Mucosa of gallbladder (tissue), 1 donor: Measurements from ENCODE around the gene PPP1R14C. TPM values are rescaled to one million over a fixed set of nuclear protein-coding genes. Genes with fewer than 3 reads are reported as not detected.
"Not testable (repeated sequence)": the region's sequence is repeated elsewhere in the genome, so short reads cannot be mapped to it uniquely, and the experiment has no call there.

Source experiments
- DNase-seq: peaks from one replicate; pipeline ENCODE4 v3.0.0-alpha.2; 2020; ENCODE audit warnings: low spot score
- total RNA-seq: library from RNA; stranded (reverse); gene quantifications from one replicate; pipeline ENCODE4 v1.2.1, GENCODE V29; 2021
- donor health status: DM: no; HTN: no; CAD: no.

The PPP1R14C gene
- total RNA-seq, 1 donor from 2014 or later: 0.37 TPM

- DNase-seq: no peak
Observed at GRCh38 chr6:150220634-150221551, 78.0 kb downstream of the PPP1R14C start.

- DNase-seq: no peak
Observed at GRCh38 chr6:150224820-150225219, 82.0 kb downstream of the PPP1R14C start.

- DNase-seq: no peak
Observed at GRCh38 chr6:150227281-150227680, 84.4 kb downstream of the PPP1R14C start.

GRCh38 chr6:150228072-150228733, 85.4 kb downstream of the PPP1R14C start:
- DNase-seq: no peak

- no peak for DNase-seq
Observed at GRCh38 chr6:150229436-150230163, 86.8 kb downstream of the PPP1R14C start.

GRCh38 chr6:150230164-150230561, 87.3 kb downstream of the PPP1R14C start:
- no peak for DNase-seq

GRCh38 chr6:150230832-150231524, 88.1 kb downstream of the PPP1R14C start:
- DNase-seq: no peak

GRCh38 chr6:150231525-150231850, 88.6 kb downstream of the PPP1R14C start:
- no peak for DNase-seq

GRCh38 chr6:150233843-150234269, 91.0 kb downstream of the PPP1R14C start:
- no peak for DNase-seq

- DNase-seq: no peak
Observed at GRCh38 chr6:150235218-150235617, 92.4 kb downstream of the PPP1R14C start.

GRCh38 chr6:150236114-150236513, 93.3 kb downstream of the PPP1R14C start:
- DNase-seq: no peak

GRCh38 chr6:150236544-150236943, 93.7 kb downstream of the PPP1R14C start:
- DNase-seq: no peak

- no peak for DNase-seq
Observed at GRCh38 chr6:150237626-150238025, 94.8 kb downstream of the PPP1R14C start.

GRCh38 chr6:150238336-150238741, 95.5 kb downstream of the PPP1R14C start:
- DNase-seq: no peak

- DNase-seq: no peak
Observed at GRCh38 chr6:150238846-150239407, 96.1 kb downstream of the PPP1R14C start.

- DNase-seq: not testable (repeated sequence)
Observed at GRCh38 chr6:150241756-150242155, 98.9 kb downstream of the PPP1R14C start.

- DNase-seq: no peak
Observed at GRCh38 chr6:150243620-150244314, 100.9 kb downstream of the PPP1R14C start.

GRCh38 chr6:150245148-150245935, 102.5 kb downstream of the PPP1R14C start:
- no peak for DNase-seq

GRCh38 chr6:150247803-150248202, 105.0 kb downstream of the PPP1R14C start:
- DNase-seq: no peak

GRCh38 chr6:150248300-150248699, 105.5 kb downstream of the PPP1R14C start:
- DNase-seq: no peak
